MG63 (cell line): ENCODE measurements around the gene SPAG16. TPM values are rescaled to one million over a fixed set of nuclear protein-coding genes. Genes with fewer than 3 reads are reported as not detected.

Experiments used
- total RNA-seq: library from RNA; depleted of rRNA; stranded (reverse); fragments of >200 nt; shearing (Covaris generic); gene quantifications from 2 replicates; pipeline ENCODE4 v1.2.3, GENCODE V29; 2014; ENCODE audit warnings: low replicate concordance; rRNA removed

Gene SPAG16
- total RNA-seq, 1 experiment from 2014 or later, result 33.7 TPM

Other genes starting within 250 kb of the SPAG16 start
- gene IKZF2, start 132.9 kb upstream of the SPAG16 start, total RNA-seq, result 2.5 and 5.2 TPM in 2 replicates